ENCODE data around the gene MOB2.

Gene MOB2

DNA sequence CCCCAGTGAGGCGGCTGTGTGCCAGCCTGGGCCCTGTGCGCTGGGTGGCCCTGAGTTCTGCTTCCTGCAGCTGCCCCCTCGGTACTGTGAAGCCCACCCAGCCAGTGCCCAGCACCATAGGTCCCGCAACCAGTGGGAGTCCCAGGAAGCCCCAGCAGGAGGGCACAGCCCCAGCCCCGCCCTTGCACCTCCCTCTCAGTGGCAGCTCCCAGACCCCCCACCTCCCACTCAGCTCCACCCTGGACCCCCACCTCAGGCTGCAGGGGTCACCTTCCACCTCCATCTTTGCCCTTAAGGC lies 30.9 kb downstream of the MOB2 start:
- no peak for DNase-seq

DNA sequence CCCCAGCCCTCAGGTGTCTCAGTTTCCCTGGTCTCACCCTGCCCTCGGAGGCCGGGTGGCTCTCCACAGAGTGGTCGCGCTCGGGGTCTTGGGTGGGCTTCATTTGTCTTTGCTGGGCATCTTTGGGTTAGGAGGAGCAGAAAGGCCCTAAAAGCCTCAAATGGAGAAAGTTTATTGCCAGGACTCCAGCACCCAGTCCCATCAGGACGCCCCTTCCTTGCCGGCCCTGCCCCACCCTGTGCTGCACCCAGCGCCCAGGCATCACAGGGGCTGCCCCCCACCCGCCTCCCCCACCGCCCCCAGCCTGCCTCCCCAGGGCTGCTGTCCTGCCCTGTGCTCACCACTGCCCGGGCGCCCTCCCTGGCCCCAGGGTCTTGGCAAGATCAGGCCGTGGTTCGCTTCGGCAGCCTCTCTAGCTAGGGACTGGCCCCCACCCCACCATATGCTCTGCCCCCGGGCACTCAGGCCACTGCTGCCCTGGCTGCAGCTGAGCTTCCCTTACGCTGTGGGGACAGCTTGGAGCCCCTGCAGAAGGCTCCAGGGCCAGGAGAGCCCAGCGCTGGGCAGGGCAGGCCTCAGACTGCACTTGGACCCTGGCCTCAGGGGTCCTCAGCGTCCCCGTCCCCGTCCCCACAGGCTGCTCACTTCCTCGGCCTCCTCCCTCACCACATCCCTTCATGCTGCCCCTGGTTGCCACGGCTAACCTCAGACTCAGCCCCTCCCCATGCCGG lies 31.4 kb downstream of the MOB2 start:
- DNase-seq = no peak

DNA sequence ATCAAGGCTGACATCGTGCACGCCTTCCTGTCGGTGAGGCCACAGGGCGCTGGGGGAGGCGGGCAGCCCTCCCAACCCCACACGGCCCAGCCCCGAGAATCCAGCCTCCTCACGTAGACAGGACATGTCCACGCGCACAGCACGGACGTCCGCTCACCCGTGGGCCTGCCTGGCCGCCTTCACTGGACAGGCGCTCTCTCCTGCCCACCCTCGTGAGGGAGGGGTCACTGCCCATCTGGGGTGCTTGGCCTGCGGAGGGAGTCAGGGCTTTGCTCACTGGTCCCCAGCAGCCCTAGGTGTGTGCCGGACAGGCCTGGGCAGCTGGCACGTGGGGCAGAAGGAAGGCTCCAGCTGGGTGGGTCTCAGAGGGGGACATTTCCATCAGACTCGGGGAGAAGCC lies 32.0 kb downstream of the MOB2 start:
- no peak for DNase-seq

DNA sequence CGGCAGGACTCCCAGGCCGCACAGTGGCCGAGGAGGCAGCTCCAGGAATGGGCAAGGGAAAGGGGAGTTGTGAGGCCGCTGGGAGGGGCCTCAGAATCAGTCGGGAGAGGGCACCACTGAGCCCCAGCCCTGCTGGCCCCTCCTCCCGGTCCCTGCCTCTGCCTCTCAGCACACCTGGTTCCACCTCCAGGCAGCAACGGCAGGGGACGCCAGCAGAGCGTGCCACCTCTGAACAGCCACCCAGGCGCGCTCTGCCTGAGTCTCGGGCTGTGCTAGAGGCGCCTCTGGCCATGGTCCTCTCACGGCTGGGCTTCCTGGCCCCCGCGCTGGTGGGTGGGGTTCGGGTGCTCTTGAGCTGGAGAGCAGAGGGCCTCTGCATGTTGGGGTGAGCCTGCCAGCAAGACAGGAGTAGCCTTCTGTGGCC lies 33.0 kb downstream of the MOB2 start:
- peak in 3 of 5 experiments; percentile 16 to 51 (median 33) for DNase-seq

DNA sequence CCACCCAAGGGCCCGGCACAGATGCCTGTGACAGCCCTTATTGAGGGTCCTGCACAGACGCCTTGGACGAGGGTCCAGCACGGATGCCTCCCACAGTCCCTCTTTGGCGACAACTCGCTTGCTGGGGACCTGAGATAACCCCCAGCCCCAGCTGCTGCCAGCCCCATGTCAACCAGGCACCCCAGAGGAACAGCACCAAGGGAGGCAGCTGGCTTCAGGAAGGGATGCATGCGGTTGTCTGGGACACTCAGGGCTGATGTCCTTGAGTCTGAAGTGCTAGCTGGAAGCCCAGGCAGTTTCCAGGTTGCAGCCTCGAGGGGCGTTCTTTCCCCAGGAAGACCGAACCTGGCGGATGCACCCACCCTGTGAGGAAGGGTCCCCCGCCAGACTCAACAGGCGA lies 33.8 kb downstream of the MOB2 start:
- no peak for DNase-seq

DNA sequence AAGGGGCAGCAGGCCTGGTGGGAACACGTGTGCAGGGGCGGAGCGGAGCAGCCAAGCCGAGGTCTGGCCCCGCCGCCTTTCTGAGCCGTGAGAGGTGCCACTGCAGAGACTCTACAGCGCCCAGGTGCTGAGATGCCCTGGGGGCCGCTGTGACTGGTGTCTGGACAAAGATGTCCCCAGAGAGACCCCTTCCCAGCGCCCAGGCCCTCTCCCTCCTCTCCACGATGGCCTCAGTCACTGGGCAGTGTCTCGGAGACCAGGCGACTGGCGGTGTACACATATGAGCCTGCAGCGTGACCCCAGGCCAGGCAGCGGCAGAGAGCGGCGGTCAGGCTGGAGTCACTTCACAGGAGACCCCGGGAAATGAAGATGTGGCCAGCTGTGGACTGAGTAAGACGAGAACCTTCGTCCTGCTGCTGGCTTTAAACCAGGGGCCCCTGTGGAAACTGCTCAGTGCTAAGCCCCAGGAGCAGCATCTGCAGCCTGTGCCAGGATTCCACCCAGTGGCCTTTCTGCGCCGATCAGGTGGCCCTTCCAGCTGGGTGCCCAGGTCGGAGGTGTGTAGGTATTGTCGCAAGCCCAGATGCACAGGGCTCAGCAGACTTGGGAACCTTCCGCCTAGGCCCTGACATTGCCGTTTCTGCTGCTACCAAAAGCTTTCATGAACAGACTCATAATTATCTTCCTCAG lies 34.7 kb downstream of the MOB2 start:
- DNase-seq = no peak

DNA sequence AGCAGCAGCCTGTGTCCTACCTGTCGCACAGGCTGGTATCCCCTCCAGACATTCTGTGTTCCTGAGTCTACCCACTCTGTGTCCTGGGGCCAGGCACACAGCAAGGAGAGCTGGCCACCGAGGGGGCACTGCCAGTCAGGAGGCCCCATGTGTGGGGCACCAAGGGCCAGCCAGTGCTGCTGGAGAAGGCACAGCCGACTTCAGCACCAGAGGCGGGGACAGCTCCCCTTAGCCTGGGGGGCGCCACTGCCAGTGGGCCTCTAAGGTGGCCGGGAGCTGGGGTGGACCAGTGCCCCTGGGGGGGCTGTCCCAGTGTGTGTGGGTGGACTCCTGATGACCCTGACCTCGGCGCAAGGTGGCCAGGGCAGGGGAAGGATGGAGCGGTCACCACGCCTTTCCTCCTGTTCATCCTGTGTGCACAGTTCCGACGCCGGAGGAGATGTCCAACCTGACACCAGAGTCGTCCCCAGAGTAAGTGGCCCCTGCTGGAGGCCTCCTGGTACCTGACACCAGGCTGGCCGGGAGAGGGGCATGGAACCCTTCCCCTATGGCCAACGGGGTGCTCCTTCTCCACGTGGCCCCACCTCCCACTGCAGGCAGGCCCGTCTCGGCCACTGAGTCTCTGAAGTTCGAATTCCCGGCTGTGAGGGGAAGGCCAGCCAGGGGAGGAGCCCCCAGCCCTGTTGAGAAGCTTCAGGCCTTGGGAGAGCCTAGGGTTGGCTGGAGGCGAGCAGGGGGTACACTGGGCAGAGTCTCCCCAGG lies 35.4 kb downstream of the MOB2 start:
- no peak for DNase-seq

DNA sequence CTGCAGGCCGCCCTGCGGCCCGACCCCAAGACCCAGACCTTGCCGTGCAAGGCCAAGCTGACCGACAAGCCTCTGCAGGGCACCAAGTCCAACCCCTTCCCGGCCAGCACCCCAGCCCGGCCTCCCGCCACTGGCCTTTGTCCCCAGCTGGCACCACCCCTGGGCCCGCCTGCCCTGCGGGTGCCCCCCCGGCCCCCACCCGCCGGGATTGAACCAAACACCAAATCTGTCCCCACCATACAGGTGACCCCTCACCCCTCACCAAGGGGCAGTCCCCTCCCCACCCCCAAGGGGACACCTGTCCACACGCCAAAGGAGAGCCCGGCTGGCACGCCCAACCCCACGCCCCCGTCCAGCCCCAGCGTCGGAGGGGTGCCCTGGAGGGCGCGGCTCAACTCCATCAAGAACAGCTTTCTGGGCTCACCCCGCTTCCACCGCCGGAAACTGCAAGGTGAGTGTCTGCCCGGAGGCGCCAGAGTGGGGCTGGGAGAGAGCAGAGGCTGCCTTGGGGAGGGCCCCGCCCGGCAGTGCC lies 36.2 kb downstream of the MOB2 start:
- DNase-seq = no peak

DNA sequence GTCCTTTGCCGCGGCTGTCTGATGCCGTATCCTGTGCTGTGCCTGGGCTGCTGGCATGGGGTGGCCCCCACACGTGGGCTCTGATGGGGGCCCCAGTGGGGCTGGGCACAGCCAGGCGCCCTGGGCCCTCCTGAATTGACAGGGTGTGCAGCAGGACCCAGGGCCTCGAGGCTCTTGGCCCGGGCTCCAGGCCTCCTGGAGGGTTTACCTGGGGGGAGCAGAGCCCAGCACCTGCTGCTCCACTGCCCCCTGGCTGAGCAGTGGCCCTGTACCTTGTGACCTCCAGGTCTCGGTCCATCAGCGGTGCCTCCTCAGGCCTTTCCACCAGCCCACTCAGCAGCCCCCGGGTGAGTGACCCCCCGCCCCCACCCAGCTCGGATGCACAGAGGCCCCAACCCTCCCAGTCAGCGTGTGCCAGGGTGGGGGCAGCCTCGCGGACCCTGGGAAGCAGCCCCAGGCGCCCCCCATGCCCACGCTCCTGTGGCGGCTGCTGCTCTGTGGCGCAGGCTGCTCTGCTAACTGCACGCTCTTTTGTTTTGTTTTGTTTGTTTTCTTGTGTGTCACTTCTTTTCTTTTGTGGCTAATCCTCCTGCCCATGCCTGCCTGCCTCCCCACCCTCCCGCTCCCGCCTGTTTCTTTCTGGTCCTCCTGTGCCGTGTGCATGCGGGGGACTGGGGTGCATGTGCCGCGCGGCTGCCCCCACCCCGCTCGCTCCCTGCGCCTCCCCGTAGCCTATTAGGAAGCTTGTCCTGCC lies 36.9 kb downstream of the MOB2 start:
- DNase-seq = no peak

DNA sequence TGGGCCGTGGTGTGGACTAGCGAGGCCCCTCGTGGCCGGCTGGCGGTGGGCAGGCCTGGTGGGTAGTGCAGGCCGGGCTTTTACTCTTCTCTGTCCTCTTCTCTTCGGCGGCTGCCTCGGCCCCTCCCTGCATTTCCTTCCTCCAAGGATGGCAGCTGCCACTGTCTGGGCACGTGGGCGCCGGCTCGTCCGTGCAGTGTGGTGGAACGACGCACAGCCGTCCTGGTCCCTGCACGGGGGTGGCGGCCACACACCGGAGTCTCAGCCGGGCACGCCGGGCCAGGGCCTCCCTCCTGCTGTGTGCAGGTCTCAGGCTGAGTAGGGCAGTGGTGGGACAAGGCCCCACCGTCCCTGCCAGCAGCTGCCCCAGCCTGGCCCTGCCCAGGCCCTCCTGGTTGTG lies 37.7 kb downstream of the MOB2 start:
- DNase-seq = no peak

DNA sequence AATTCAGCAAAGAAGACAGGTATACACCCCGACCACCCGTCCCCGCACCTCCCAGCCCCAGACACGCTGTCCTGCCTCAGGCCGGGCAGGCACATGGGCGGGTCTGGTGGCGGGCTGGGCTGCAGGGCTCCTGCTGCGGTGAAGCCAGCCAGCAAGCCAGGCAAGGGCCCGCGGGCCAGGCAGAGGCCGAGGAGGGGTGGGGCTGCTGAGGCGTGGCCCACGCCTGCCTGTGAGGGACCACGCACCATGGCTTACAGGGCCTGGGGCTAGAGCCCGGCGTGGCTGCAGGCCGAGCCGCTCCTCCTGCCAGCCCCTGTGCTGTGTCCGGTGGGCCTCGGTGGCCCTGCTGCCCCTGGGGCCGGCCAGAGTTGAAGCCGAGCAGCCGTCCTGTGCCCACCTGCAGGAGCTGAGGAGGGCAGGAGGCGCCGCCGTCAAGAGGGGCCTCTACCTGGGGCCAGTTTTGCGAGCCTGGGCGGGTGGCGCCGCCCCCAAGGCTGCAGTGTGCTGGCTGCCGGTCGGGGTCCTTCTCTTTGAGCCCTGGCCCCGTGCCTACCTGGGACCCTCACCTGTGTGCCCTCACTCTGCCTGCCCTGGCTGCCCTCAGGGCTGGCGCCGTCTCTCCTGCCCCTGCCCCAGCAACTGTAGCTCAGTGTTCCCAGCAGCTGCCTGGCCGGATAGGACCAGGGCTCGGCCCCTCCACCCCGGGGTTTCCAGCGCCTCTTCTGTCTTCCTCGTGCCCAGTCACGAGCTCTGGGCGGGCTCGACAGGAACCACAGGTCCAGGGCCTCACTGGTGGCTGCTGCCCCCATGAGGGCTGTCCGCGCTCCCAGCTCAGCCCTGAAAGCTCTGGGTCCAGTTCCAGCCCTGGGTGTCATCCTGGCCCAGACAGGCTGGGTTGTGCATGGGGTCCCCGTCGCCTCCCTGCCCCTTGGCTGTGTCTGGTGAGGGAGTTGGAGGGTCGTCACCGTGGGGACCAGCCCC lies 38.4 kb downstream of the MOB2 start:
- no peak for DNase-seq

DNA sequence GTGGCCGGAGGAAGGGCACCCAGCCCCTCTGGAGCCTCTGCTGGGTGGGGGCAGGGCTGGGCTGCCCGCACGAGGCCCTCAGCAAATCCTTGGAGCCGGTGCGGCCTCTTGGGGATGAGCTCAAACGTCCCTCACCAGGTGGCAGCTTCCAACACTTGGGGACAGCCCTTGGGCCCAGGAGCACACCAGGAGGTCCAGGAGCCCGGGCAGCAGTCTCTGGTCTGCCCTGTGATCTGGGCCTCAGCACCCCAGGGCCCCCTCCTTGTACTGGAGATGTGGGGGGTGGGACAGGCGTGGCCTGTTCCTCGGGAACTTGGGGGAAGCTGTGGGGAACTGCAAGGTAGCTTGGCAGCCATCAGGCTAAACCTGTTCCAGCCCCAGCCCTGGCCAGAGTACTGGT lies 40.0 kb downstream of the MOB2 start:
- no peak for DNase-seq

DNA sequence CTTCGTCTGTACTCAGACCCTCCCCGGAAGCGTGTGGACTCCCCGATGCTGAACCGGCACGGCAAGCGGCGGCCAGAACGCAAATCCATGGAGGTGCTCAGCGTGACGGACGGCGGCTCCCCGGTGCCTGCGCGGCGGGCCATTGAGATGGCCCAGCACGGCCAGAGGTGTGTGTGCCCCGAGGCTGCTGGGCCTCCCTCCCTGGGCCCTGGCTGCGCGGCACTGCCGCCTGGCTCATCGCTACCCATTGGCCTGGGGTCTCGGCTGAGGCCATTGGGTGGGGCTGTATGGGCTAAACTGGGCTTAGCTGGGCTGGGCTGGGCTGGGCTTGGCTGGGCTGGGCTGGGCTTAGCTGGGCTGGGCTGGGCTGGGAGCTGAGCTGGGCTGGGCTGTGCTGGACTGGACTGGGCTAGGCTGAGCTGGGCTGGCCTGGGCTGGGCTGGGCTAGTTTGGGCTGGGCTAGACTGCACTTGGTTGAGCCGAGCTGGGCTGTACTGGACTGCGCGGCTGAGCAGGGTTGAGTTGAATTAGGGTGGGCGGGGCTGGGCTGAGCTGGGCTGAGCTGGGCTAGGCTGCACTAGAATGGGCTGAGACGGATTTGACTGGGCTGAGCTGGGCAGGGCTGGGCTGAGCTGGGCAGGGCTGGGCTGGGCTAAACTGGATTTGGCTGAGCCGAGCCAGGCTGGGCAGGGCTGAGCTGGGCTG lies 40.7 kb downstream of the MOB2 start:
- DNase-seq = no peak

DNA sequence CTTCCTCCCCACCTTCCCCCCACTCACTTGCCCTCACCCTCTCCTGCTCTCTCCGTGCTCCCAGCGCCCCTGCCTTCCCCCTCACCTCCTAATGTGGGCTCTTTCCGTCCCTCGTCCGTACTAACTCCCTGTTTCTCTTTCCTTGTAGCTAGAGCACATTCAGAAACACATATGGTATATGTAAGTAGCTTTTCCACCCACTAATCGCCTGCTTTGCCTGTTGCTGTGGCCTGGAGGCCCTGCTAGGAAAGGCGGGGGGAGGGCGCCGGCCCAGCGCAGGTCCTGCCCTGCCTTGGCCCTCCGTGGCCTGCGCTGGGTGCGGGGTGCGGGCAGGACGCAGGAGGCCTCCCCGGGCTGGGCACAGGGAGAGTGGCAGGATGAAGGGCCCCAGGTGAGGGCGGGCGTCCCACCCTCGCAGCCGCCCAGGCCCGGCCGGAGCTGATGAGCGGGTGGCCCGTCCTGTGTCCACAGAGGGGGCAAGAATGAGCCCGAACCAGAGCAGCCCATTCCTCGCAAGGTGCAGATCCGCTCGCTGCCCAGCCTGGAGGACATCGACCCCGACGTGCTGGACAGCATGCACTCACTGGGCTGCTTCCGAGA lies 41.7 kb downstream of the MOB2 start:
- no peak for DNase-seq

DNA sequence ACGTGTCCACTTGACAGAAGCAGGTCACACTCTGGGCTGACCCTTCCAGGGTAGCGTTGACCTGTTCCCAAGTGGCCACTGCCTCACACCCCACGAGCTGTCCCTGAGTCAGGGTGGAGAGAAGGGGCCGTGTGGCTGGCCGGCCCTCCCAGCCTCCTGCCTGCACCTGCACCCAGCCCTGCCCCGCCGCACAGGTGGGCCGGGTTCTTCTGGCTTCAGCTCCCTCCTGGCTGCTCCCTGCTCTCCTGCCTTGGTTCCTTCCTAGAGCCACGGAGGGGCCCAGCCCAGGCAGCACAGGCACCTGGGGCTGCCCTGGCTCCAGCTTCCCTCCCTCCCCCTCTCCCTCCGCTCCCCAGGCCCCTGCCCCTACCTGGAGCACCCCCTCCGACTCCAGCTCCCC lies 42.3 kb downstream of the MOB2 start:
- no peak for DNase-seq

DNA sequence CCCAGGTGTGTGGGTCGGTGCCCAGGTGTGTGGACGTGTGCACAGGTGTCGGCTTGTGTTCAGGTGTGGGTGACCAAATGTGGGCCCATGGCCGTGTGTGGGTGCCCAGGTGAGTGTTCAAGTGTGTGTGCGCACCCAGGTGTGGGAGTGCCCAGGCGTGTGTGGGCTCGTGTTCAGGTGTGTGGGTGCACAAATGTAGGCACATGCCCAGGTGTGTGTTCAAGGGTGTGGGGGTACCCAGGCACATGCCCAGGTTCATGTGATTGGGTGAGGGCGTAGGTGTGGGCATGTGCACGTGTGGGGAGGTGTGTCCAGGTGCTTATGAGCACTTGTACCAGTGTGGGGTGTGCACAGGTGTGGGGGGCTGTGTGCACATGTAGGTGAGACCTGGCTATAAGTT lies 42.8 kb downstream of the MOB2 start:
- DNase-seq = no peak

DNA sequence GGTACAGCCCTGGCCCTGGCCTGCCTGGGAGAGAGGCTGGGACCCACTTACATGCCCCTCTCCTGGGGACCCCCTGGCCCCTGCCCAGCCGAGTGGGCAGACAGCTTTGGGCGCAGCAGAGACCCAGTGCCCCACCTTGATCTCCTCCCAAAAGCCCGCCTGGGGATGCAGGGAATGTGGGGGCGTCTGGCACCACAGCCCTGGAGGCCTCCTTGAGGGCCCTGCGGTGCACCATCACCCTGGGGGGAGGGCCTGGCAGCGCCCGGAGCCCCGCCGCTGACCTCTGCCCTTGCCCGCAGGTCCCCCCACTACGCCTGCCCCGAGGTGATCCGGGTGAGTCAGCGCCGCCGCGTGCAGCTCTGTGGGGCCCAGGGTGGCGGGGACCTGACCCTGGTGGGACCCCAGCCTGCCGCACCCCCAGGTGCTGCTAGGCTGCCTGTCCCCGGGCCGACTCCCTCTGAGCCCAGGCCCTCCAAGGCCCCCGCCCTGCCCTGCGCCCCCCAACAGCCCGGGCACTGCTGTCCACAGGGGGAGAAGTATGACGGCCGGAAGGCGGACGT lies 43.7 kb downstream of the MOB2 start:
- DNase-seq = no peak

DNA sequence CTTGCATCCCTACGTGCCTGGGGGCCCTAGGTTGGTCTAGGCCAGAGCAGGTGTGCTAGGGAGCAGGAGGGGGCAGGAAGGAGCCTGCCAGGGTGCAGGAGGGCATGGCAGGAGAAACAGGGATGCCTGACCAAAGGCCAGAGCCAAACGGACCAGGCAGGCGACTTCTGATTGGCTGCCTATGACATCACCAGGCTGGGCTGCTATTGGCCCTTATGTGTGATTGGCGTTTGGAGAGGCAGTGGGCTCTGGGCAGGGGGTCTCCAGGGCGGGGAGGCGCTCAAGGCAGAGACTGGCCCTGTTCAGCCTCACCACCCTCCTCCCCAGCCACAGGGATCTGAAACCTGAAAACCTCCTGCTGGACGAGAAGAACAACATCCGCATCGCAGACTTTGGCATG lies 44.4 kb downstream of the MOB2 start:
- DNase-seq = no peak

DNA sequence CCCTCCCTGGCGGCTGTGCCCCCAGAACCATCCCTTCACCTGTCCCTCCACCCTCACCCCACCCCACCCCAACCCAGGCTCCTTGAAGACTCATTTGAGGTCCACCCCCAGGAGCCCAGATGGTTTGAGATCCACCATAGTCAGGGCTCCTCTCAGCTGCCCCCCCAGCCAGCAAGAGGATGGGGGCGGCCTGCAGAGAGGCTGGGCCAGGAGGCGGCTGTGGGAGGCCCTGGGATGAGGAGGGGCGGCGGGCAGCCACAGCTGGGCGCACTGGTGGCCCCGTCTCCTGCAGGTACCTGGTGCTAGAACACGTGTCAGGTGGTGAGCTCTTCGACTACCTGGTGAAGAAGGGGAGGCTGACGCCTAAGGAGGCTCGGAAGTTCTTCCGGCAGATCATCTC lies 46.1 kb downstream of the MOB2 start:
- DNase-seq = no peak

DNA sequence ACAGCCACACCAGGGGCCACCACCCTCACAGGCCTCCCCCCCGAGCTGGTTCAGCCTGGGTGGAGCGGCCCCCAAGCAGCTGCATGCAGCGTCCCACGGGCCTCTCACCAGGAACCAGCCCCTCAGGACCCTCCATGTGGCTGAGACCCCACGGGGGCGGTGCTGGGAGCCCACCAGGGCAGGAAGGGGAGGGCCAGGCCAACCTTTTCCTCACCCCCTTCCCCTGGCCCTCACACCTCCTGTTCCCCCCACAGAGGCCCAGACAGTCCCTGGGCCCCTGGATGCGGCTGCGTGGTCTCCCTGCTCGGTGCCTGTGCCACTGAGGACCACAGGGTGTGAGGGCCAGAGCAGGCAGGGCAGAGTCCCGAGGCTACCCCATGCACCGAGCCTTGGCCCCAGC lies 46.5 kb downstream of the MOB2 start:
- DNase-seq = no peak
